Ecto neural progenitor cell (in vitro differentiated cells): ENCODE data around the gene CLEC17A.

Experiments
- DNase-seq: peaks from one replicate; pipeline ENCODE4 v3.0.0-alpha.2; 2018; ENCODE audit warnings: low spot score

The CLEC17A gene

DNA sequence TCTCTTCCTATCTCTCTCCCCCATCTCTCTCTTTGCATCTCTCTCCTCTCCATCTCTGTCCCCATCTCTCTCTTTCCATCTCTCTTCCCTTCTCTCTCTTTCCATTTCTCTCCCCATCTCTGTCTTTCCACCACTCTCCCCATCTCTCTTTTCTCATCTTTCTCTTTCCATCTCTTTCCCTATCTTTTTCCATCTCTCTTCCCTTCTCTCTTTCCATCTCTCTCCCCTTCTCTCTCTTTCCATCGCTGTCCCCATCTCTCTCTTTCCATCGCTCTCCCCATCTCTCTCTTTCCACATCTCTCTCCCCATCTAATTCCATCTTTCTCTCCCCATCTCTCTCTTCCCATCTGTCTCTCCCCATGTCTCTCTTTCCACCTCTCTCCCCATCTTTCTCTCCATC is 67.3 kb downstream of the CLEC17A start:
- no peak for DNase-seq

DNA sequence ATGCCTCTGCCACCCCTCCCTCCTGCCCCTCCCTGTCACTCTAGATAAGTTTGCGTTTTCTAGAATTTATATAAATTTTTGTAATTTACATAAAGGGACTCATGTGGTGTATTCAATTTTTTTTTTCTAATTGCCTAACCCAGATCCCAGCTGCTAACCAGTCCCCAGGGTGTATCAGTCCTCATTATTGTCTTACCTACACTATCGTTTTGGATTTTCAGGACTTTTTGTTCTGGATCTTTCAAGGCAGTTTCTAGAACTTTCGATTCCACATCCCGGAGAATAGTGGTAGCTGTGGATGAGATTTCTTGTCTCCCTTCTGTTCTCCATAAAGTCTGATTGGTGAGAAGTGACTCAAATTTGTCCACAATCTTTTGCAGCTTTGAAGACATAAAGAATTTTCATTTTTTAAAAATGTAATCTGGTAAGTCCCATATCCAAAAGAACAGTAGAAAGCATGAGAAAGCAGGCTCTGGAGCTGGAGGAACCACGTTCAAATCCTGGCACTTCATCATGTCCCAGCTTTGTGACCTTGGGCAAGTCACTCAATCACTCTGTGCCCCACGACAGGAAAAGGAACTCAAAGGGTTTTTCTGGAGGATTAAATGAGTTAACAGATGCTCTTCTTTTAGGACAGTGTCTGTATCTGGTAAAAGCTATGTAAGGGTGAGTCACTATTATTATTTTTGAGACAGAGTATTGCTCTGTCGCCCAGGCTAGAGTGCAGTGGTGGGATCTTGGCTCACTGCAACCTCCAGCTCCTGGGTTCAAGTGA is 72.1 kb downstream of the CLEC17A start:
- DNase-seq, result no peak

DNA sequence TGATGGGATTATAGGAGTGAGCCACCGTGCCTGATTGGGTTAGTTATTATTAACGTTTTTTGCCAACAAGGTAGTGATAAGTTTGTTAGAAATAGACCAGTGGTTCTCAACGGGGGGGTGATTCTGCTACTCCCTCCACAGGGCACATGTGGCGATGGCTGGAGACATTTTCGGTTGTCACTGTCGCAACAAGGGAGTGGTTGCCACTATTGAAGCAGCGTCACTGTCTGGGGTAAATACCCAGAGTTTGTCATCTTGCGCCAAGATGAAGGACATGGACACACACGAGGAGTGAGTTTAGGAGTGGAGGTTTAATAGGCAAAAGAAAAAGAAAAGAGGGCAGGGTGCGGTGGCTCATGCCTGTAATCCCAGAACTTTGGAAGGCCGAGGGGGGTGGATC is 72.8 kb downstream of the CLEC17A start:
- DNase-seq, result no peak

DNA sequence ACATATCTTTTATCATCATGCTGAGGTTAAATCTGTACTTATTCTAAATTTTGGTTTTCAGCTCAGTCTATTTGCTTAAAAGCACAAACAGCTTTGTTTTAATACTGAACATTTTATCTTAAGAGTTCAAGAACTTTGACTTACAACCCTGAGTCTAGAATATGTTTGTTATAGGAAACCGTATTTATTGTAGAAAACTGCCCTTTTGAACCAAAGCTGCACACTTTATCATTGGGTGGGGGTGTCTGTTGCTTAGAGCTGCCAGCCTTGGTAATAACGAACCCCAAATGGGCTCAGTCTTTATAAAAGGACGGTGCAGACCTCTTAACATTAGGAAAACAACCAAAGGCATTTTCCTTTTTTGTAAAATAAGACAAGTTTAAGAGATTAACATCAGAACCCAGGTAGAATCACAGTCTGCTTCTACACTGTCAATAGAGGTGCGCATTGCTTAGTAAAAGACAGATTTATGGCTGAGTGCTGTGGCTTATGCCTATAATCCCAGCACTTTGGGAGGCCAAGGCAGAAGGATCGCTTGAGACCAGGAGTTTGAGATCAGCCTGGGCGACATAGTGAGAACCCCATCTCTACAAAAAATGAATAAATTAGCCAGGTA is 77.1 kb downstream of the CLEC17A start:
- DNase-seq, result no peak

DNA sequence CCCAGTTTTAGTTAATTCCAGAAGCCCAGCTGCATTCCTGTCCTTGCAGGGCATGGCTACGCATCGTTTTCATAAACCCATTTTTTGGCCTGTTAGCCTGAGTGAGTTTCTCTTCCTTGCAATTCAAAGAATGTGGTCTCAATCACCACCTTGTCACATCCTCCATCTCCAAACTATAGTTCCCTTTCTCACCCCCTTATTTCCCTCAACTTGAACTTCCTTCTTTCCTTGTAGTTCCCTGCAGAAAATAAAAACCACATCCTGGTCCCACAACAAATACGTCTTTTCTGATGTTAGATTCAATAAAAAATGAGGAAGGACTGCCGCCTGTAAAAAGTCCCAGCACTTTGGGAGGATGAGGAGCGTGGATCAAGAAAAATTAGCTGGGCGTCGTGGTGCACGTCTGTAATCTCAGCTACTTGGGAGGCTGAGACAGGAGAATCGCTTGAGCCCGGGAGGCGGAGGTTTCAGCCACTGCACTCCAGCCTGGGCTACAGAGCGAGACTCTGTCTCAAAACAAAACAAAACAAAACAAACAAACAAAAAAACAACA is 78.6 kb downstream of the CLEC17A start:
- no peak for DNase-seq
